Breast epithelium (tissue), 3 donors: ENCODE measurements around the gene GPHA2.

Source experiments
- POLR2A ChIP-seq: fragments of 450-650 bp; IDR thresholded peaks from one replicate; pipeline ENCODE4 v1.6.1; 2016; ENCODE audit warnings: antibody characterized with exemption, mild to moderate bottlenecking, moderate library complexity
- TF ChIP-seq, protein P1 (sequence below), 3 donors: fragments of 450-650 bp; IDR thresholded peaks; one replicate each; pipeline ENCODE4 v1.5.1; 2016 to 2017; ENCODE audit warnings: antibody characterized with exemption in 3 of 3, mild to moderate bottlenecking in 3 of 3, moderate library complexity in 3 of 3

DNA sequence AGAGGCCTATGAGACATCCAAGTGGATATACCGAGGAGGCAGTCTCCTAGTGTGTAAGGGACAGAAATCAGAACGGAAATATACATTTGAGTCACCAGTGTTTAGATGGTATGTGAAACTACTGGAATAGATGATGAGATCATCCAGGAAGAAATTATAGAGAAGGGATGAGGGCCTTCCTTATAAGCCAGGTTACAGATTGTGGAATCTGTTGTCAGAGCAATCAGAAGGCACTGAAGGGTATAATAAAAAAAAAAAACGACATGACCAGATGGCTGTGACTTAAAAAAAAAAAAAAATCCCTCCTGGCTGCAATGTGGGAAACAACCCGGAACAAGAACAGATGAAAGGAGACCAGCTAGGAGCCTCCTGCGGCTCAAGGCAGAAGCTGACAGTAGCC lies 33.5 kb upstream of the GPHA2 start:
- TF ChIP-seq, protein P1, sequence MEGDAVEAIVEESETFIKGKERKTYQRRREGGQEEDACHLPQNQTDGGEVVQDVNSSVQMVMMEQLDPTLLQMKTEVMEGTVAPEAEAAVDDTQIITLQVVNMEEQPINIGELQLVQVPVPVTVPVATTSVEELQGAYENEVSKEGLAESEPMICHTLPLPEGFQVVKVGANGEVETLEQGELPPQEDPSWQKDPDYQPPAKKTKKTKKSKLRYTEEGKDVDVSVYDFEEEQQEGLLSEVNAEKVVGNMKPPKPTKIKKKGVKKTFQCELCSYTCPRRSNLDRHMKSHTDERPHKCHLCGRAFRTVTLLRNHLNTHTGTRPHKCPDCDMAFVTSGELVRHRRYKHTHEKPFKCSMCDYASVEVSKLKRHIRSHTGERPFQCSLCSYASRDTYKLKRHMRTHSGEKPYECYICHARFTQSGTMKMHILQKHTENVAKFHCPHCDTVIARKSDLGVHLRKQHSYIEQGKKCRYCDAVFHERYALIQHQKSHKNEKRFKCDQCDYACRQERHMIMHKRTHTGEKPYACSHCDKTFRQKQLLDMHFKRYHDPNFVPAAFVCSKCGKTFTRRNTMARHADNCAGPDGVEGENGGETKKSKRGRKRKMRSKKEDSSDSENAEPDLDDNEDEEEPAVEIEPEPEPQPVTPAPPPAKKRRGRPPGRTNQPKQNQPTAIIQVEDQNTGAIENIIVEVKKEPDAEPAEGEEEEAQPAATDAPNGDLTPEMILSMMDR (IDR thresholded peaks at IDR 0.05): no peak
- TF ChIP-seq POLR2A: no peak
